Measurements from ENCODE around the gene OPCML.
"Not testable (repeated sequence)": the region's sequence is repeated elsewhere in the genome, so short reads cannot be mapped to it uniquely, and the experiment has no call there.

The OPCML gene

GRCh38 chr11:132424433-132424832 is 1107.9 kb downstream of the OPCML start:
- no peak for DNase-seq (ENCODE audit: low read depth)

DNA sequence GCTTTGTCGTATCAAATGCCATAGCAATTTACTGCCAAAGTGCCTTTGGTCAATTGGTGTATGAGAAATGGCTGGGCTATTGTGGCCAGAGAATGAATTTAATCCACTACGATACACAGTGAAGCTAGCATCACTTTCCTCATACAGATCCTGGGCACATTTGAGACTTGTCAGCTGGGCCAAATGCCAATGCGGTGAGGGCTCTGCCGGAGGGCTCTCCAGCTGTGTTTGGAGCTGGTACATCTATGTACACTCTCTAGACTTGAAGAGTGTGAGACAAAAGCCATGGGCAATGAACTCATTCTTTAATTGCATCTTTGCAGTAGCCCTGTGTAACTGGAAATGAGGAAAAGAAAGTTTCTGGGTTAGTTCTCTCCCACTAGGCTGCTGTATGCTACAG is 1109.0 kb downstream of the OPCML start:
- DNase-seq (ENCODE audit: low read depth): no peak

GRCh38 chr11:132422722-132423121 is 1109.6 kb downstream of the OPCML start:
- no peak for DNase-seq (ENCODE audit: low read depth)

DNA sequence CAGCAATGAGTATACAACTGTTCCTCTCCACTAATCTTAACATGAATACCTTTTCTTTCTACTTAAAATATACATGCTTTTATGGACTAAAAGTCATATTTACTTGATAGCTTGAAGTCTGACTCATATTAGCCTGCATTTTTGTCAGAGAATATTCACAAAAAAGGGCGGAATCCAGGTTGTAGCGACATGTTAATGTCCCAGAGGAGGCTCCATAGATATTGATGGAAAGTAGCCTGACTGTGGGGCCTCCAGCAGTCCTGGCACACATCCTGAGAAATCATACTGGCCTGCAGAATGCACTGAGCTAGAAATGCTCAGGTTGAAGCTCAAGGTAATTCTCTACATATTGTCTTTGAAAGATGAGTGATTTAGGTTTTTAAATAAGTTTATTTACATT is 1110.7 kb downstream of the OPCML start:
- DNase-seq (ENCODE audit: low read depth): no peak

DNA sequence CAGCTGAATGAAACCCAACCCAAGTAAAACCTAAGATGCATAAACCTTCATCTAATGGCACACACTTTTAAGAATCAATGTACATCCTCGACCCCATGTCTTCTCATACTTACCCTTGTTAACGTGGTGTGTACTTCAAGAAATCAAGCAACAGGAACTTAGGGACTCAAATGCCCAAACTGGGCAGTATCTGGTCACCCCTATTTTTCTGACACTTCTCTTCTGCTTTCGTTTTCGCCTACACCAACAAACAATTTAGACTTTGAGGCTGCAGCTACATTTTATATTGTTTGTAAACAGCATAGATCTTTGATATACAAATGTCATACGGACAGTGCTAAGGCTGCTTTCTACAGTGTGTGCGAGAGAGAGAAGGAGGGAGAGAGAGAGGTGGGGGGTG is 1117.8 kb downstream of the OPCML start:
- no peak for DNase-seq (ENCODE audit: low read depth)

DNA sequence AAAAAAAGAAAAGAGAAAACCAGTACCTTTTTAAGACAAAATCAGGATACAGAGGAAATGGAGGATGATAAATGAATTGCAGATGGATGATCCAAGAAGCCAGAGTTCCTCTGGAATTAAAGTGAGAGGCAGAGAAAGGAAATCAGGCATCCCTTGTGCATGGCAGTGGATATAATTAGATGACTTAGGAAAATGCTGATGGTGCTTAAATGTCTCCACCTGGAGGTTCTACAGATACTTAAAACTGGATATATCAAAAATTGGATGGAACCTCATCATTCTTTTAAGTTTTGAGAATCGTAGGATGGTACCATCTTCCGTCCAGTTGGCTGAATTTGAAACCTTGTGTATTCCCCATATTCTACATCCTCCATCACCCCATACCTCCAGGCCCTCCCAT is 1121.9 kb downstream of the OPCML start:
- no peak for DNase-seq (ENCODE audit: low read depth)

DNA sequence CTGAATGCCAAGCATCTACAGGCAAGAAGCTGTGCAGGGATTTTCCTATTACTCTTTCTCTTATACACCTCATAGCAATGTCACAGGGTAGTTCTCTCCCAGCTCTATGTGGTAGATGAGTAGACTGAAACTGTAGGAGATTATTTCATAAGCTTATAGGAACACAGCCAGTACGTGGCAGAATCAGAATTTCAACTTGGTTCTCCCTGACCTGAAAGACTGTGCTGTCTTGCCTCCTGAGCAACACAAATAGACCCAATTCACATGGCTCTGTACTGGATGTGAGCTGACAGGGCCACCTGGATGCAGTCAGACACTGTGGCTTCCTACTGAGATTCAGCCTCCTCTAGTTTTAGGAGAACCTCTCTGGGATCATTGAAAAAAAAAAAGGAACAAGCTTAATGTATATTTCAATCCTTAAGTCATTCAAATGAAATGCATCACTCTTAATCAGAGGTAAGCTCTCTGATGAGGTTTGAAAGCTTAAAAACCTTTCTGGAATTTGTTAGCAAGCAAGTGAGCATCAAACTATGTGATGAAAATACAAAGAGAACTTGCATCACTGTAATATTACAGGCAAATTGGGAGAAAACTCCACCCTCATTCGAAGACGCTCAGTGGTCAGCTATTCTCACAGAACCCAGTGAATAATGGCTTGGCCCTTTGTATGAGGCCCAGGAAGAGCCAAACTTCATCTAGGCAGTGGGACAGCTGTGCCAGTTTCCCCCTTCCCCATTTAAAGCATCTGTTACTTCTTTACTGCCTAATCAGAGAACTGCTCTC is 1122.5 kb downstream of the OPCML start:
- DNase-seq (ENCODE audit: low read depth): peak; percentile 9

DNA sequence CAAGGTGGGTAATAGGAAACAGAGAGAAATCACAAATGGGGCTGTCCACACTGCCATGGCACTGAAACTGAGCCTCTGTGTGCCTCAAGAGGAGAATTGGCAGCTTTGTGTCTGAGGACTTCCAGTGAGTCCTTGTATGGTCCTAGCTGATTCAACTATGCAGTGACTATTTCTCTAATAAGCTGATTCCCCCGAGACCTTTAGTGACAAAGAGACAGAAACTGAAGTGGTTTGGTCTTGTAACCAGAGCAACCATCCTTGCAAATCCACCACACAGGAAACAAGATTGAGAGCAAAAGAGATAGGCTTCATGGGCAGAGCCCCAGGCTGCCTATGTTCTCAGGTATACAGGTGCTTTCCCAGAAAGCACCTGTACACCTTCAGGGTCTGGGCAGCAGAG is 1123.4 kb downstream of the OPCML start:
- DNase-seq (ENCODE audit: low read depth): no peak

GRCh38 chr11:132405728-132406127 is 1126.6 kb downstream of the OPCML start:
- no peak for DNase-seq (ENCODE audit: low read depth)

GRCh38 chr11:132402071-132402684 is 1130.1 kb downstream of the OPCML start:
- DNase-seq (ENCODE audit: low read depth): peak; percentile 56

DNA sequence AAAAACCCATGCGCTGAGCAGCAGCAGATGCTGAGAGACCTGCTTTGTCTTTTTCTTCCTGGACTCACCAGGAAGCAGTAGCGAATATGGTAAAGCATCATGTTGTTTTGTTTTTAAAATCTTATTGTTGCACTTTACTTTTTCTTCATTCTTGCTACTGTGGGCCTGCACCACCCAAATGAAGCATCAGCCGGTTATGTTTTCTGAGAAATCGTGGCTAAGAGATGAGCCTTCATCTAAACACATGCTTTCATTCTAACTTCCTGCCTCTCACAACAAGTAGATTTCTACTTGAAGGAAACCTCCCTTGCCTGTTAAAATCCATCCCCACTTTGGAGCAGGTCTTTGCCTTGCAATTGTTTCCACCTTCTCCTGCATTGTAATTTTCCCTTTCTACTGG is 1136.0 kb downstream of the OPCML start:
- DNase-seq (ENCODE audit: low read depth): no peak

DNA sequence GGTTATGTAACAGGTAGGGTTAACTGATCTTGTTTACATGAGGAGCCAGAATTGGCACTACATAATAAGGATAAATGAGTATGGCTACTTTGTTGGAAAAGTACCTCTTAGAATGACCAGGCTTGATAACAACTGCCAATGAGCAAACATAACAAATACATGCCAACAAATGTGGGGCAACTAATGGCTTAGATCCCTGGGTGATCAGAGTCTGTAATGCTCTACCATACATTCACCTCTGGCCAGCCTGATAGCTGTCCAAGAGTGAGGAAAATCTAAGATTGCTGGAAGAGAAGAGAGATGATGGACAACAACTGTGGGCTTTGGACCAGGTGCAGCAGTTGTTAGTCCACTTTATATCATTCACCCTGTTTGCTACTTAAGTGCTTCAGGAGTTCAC is 1136.9 kb downstream of the OPCML start:
- no peak for DNase-seq (ENCODE audit: low read depth)

DNA sequence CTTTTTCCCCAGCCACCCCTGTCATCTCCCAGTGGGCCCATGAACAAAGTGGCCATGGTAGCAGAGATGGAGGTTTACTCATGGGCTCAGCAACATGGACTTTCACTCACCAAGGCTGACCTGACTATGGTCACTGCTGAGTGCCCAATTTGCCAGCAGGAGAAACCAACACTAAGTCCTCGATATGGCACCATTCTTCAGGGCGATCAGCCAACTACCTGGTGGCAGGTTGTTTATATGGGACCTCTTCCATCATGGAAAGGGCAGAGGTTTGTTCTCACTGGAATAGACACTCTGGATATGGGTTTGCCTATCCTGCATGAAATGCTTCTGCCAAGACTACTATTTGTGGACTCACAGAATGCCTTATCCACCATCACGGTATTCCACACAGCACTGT is 1152.8 kb downstream of the OPCML start:
- no peak for DNase-seq (ENCODE audit: low read depth)

GRCh38 chr11:132373405-132374143 is 1158.7 kb downstream of the OPCML start:
- DNase-seq (ENCODE audit: low read depth): no peak

DNA sequence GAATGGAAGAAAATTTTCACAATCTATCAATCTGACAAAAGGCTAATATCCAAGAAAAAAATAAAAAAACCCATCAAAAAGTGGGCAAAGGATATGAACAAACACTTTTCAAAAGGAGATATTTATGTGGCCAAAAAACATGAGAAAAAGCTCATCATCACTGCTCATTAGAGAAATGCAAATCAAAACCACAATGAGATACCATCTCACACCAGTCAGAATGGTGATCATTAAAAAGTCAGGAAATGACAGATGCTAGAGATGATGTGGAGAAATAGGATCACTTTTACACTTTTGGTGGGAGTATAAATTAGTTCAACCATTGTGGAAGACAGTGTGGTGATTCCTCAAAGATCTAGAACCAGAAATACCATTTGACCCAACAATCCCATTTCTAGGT is 1162.2 kb downstream of the OPCML start:
- DNase-seq (ENCODE audit: low read depth): not testable (repeated sequence)

- no peak for DNase-seq (ENCODE audit: low read depth)
Measured at GRCh38 chr11:132367293-132367692, 1165.0 kb downstream of the OPCML start.

- DNase-seq (ENCODE audit: low read depth): no peak
Measured at GRCh38 chr11:132365650-132366049, 1166.7 kb downstream of the OPCML start.

Measured in EH (cell line).